Measurements from ENCODE around the gene ITK. TPM values are rescaled to one million over a fixed set of nuclear protein-coding genes. Genes with fewer than 3 reads are reported as not detected.

Gene ITK
- total and polyA plus RNA-seq, 10 donors, result 5.6 to 81.1 (median 39.9) TPM

DNA sequence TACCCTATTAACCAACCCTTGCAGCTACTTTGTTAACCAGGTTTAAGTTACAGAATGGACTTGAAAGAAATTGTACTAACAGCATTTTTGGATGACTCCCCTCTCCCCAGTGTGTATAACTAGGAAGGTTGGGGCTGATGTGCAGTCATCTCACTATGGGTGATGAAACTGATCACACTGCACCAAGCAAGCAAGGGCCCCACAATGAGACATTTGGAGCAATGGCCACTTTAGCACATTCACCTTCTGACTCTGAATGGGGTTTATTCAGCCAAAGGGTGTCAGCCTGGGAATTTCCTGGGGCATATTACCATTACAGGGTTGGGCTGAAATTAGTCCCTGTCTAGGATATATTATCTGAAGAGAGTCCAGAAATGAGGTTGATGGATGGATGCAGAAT is 66.6 kb downstream of the ITK start:
- H3K9me3 ChIP-seq, result no peaks in the 10 kb centered on the region

GRCh38 chr5:157248821-157249470 is 68.3 kb downstream of the ITK start:
- Histone ChIP-seq H3K27me3 (replicated peaks in 1 of 7) (no peaks in the 10 kb centered on the region), H3K9me3 (no peaks in the 10 kb centered on the region), H3K36me3 (peaks cover 0 to 34% (median 4%) of the 10 kb centered on the region in 6 donors), H3K4me3 (no peak overlapping the region), H3K4me1 (peaks cover 7 to 68% (median 38%) of the 10 kb centered on the region in 6 donors), H3K27ac (peak overlapping the region in 7 of 8 donors; percentile 3 to 66 (median 50))
- WGBS, 5 donors, result 67 to 74% (median 73%) methylated on average over 11 of the region's 11 CpGs
- intact Hi-C loops (cut with DNase I; ENCODE audit: low total_unique reads), result no loop called here
- DNase-seq, result no peak
- TF ChIP-seq, protein P1, sequence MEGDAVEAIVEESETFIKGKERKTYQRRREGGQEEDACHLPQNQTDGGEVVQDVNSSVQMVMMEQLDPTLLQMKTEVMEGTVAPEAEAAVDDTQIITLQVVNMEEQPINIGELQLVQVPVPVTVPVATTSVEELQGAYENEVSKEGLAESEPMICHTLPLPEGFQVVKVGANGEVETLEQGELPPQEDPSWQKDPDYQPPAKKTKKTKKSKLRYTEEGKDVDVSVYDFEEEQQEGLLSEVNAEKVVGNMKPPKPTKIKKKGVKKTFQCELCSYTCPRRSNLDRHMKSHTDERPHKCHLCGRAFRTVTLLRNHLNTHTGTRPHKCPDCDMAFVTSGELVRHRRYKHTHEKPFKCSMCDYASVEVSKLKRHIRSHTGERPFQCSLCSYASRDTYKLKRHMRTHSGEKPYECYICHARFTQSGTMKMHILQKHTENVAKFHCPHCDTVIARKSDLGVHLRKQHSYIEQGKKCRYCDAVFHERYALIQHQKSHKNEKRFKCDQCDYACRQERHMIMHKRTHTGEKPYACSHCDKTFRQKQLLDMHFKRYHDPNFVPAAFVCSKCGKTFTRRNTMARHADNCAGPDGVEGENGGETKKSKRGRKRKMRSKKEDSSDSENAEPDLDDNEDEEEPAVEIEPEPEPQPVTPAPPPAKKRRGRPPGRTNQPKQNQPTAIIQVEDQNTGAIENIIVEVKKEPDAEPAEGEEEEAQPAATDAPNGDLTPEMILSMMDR (IDR thresholded peaks at IDR 0.05 in 8 of 11, conservative IDR thresholded peaks at IDR 0.05 in 3 of 11), result no peak
- TF ChIP-seq POLR2AphosphoS5 (IDR thresholded peaks at IDR 0.05) (no peak), POLR2A (IDR thresholded peaks at IDR 0.05) (no peak)

More for the DNA sequence above, 66.6 kb downstream of the ITK start:
- Histone ChIP-seq H3K27ac (no peak overlapping the region), H3K36me3 (peaks cover 0 to 50% (median 4%) of the 10 kb centered on the region in 6 donors), H3K4me1 (peaks cover under 1 to 51% (median 21%) of the 10 kb centered on the region in 6 donors), H3K27me3 (replicated peaks in 1 of 7) (no peaks in the 10 kb centered on the region), H3K4me3 (no peak overlapping the region)
- DNase-seq, result no peak
- intact Hi-C loops (cut with DNase I; ENCODE audit: low total_unique reads), result no loop called here
- TF ChIP-seq, protein P1 (IDR thresholded peaks at IDR 0.05 in 8 of 11, conservative IDR thresholded peaks at IDR 0.05 in 3 of 11), result no peak
- TF ChIP-seq POLR2A (IDR thresholded peaks at IDR 0.05), result no peak
- TF ChIP-seq POLR2AphosphoS5 (IDR thresholded peaks at IDR 0.05), result no peak

- Histone ChIP-seq H3K27me3 (replicated peaks in 1 of 7) (no peaks in the 10 kb centered on the region), H3K36me3 (peaks cover 0 to 18% (median 0%) of the 10 kb centered on the region in 6 donors), H3K4me1 (peaks cover 7 to 81% (median 41%) of the 10 kb centered on the region in 6 donors), H3K4me3 (peak overlapping the region in 1 of 8 donors; percentile 39), H3K27ac (peak overlapping the region in 7 of 8 donors; percentile 27 to 78 (median 64)), H3K9me3 (no peaks in the 10 kb centered on the region)
- TF ChIP-seq, protein P1 (IDR thresholded peaks at IDR 0.05 in 8 of 11, conservative IDR thresholded peaks at IDR 0.05 in 3 of 11), result no peak
- no peak for TF ChIP-seq POLR2A (IDR thresholded peaks at IDR 0.05)
- TF ChIP-seq POLR2AphosphoS5 (IDR thresholded peaks at IDR 0.05), result peak; percentile 16 to 47 (median 46)
- intact Hi-C loops (cut with DNase I; ENCODE audit: low total_unique reads), result loop anchor here (10.0 kb wide), 1 partner anchor 52 kb away; no protein-coding TSS in a partner anchor
- DNase-seq, result peak; percentile 80
- WGBS, 5 donors, result 9 to 28% (median 19%) methylated on average over 4 of the region's 4 CpGs
These were observed 72.2 kb downstream of the ITK start for GRCh38 chr5:157252711-157253465.

- WGBS, 5 donors, result 5 to 20% (median 7%) methylated on average over 2 of the region's 2 CpGs
- TF ChIP-seq POLR2AphosphoS5 (IDR thresholded peaks at IDR 0.05), result no peak
- TF ChIP-seq, protein P1 (IDR thresholded peaks at IDR 0.05 in 8 of 11, conservative IDR thresholded peaks at IDR 0.05 in 3 of 11), result peak; percentile 69 to 89 (median 81)
- intact Hi-C loops (cut with DNase I; ENCODE audit: low total_unique reads), result loop anchor here (10.0 kb wide), 1 partner anchor 51 kb away; no protein-coding TSS in a partner anchor
- peak overlapping the region in 7 of 8 donors; percentile 7 to 78 (median 64) for H3K27ac ChIP-seq
- DNase-seq, result no peak
- no peaks in the 10 kb centered on the region for H3K27me3 ChIP-seq (replicated peaks in 1 of 7)
- peaks cover 0 to 18% (median 0%) of the 10 kb centered on the region in 6 donors for H3K36me3 ChIP-seq
- H3K4me1 ChIP-seq, result peaks cover 7 to 75% (median 38%) of the 10 kb centered on the region in 6 donors
- H3K4me3 ChIP-seq, result peak overlapping the region in 1 of 8 donors; percentile 39
- no peaks in the 10 kb centered on the region for H3K9me3 ChIP-seq
These were observed 72.9 kb downstream of the ITK start for GRCh38 chr5:157253547-157253946.

Data from spleen (tissue), 11 donors.